ENCODE measurements around the gene PTPN23. TPM values are rescaled to one million over a fixed set of nuclear protein-coding genes. Genes with fewer than 3 reads are reported as not detected.

The PTPN23 gene
- total RNA-seq, 2 experiments from 2014 or later = 13.6 to 40.0 TPM

DNA sequence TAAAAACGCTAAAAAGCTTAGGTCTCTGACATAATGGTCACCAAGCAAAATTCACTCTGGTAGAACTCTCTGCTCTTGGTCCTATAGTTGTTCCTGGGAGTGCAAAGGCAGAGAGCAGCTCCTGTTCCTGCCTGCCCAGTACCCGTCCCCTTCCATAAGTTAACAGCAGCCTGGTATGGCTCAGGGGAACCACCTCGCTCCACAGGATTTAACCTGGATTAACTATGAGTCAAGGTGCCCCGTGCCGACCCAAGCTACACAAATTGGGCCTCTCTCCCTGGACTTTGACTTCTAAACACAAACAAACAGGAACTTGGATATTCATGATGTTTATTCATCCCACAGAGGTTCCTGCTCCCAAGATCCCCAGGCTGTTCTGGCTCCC lies 62.8 kb downstream of the PTPN23 start:
- no peak overlapping the region for H3K27ac ChIP-seq (ENCODE audit: low read depth, low read length, poor library complexity, severe bottlenecking)
- no TSS peak for BruUV-seq (replicated peaks)
- ChIA-PET POLR2A (interaction anchor here (0.6 kb wide), 1 partner anchor 113 kb away, joined by 4 read pairs; no protein-coding TSS in a partner anchor), CTCF (ENCODE audit: unreplicated experiment) (no interaction called here)
- H2AFZ ChIP-seq (ENCODE audit: low read length) = no peak overlapping the region
- H3K4me3 ChIP-seq (ENCODE audit: low read depth, low read length, poor library complexity, severe bottlenecking) = no peak overlapping the region
- H3K4me2 ChIP-seq (ENCODE audit: low read length) = no peak overlapping the region
- intact Hi-C loops (cut with micrococcal nuclease; ENCODE audit: unreplicated experiment) = no loop called here
- H3K79me2 ChIP-seq (ENCODE audit: insufficient read depth, low read depth, low read length) = peaks cover 24% of the 10 kb centered on the region
- peaks cover 8% of the 10 kb centered on the region; the same call in 1 of the 2 replicates for H3K9me3 ChIP-seq (ENCODE audit: low read length)
- H4K20me1 ChIP-seq (ENCODE audit: insufficient read depth, low read length) = no peaks in the 10 kb centered on the region
- H3K4me1 ChIP-seq (ENCODE audit: insufficient read depth, low read length, poor library complexity, severe bottlenecking) = no peaks in the 10 kb centered on the region
- no peak for DNase-seq (ENCODE audit: low spot score)
- no peaks in the 10 kb centered on the region for H3K9me2 ChIP-seq (ENCODE audit: insufficient read depth, low read length)
- H3K36me3 ChIP-seq (ENCODE audit: insufficient read depth, low read length) = peaks cover 47% of the 10 kb centered on the region
- no peak for TF ChIP-seq EZH2phosphoT487 (IDR thresholded peaks at IDR 0.05; ENCODE audit: borderline replicate concordance, low read depth, low read length)
- TF ChIP-seq, protein P1, sequence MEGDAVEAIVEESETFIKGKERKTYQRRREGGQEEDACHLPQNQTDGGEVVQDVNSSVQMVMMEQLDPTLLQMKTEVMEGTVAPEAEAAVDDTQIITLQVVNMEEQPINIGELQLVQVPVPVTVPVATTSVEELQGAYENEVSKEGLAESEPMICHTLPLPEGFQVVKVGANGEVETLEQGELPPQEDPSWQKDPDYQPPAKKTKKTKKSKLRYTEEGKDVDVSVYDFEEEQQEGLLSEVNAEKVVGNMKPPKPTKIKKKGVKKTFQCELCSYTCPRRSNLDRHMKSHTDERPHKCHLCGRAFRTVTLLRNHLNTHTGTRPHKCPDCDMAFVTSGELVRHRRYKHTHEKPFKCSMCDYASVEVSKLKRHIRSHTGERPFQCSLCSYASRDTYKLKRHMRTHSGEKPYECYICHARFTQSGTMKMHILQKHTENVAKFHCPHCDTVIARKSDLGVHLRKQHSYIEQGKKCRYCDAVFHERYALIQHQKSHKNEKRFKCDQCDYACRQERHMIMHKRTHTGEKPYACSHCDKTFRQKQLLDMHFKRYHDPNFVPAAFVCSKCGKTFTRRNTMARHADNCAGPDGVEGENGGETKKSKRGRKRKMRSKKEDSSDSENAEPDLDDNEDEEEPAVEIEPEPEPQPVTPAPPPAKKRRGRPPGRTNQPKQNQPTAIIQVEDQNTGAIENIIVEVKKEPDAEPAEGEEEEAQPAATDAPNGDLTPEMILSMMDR (conservative IDR thresholded peaks at IDR 0.05; ENCODE audit: low read length) = no peak

DNA sequence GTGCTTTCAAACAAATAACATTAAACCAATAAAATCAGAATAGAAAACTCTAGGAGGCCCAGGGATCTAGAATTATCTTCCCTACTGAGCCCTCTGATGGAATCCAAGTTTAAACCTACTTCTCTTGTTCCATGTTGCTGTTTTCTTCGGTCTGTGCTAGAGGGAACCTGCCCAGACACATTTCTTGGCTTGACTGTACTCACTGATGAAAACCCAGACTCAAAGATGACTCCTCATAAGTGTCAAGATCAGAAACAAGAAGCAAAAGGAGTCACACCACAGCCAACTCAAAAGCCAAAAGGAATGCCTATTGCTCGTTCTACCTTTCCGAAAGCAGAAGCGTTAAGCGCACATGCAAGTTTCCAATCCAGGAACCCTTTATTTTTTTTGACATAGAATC lies 63.3 kb downstream of the PTPN23 start:
- H3K9me3 ChIP-seq (ENCODE audit: low read length) = peaks cover 9% of the 10 kb centered on the region; the same call in 1 of the 2 replicates
- POLR2A ChIA-PET = interaction anchor here (0.6 kb wide), 1 partner anchor 112 kb away, joined by 4 read pairs; no protein-coding TSS in a partner anchor
- BruUV-seq (replicated peaks) = no TSS peak
- no peak for DNase-seq (ENCODE audit: low spot score)
- H3K79me2 ChIP-seq (ENCODE audit: insufficient read depth, low read depth, low read length) = peaks cover 28% of the 10 kb centered on the region
- CTCF ChIA-PET (ENCODE audit: unreplicated experiment) = no interaction called here
- TF ChIP-seq, protein P1 (conservative IDR thresholded peaks at IDR 0.05; ENCODE audit: low read length) = no peak
- no peak for TF ChIP-seq EZH2phosphoT487 (IDR thresholded peaks at IDR 0.05; ENCODE audit: borderline replicate concordance, low read depth, low read length)
- no peaks in the 10 kb centered on the region for H4K20me1 ChIP-seq (ENCODE audit: insufficient read depth, low read length)
- no peak overlapping the region for H3K27ac ChIP-seq (ENCODE audit: low read depth, low read length, poor library complexity, severe bottlenecking)
- intact Hi-C loops (cut with micrococcal nuclease; ENCODE audit: unreplicated experiment) = no loop called here
- H3K9me2 ChIP-seq (ENCODE audit: insufficient read depth, low read length) = no peaks in the 10 kb centered on the region
- no peak overlapping the region for H2AFZ ChIP-seq (ENCODE audit: low read length)
- no peaks in the 10 kb centered on the region for H3K4me1 ChIP-seq (ENCODE audit: insufficient read depth, low read length, poor library complexity, severe bottlenecking)
- H3K4me3 ChIP-seq (ENCODE audit: low read depth, low read length, poor library complexity, severe bottlenecking) = no peak overlapping the region
- H3K4me2 ChIP-seq (ENCODE audit: low read length) = no peak overlapping the region
- H3K36me3 ChIP-seq (ENCODE audit: insufficient read depth, low read length) = peaks cover 44% of the 10 kb centered on the region

DNA sequence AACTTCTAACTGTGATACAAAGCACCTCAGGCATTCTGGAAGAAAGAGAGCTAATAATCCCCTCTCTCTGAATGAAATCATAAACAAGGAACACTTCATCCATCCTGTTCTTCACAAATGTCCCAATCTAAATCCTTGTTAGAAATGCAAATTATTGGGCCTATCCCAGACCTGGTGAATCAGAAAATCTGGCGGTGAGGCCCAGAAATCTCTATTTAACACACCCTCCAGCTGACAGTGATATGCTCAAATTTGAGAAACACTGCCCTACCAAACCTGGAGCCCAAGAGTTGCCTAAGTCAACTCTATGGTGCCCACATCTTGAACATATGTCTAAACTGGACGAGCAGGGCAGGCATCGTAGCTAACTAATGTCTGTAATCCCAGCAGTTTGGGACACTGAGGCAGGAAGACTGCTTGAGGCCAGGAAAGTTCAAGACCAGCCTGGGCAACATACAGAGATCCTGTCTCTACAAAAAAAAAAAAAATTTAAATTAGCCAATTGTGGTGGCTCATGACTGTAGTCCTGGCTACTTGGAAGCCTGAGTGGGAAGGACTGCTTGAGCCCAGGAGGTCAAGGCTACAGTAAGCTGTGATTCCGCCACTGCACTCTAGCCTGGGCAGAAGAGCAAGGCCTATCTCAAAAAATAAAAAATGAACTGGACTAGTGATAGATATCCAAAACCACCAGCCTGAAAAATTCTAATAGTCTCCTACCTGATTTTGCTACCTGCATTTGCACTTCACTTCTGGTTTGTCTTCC lies 71.8 kb downstream of the PTPN23 start:
- H4K20me1 ChIP-seq (ENCODE audit: insufficient read depth, low read length) = peaks cover 4% of the 10 kb centered on the region; the same call in 1 of the 2 replicates
- H3K9me3 ChIP-seq (ENCODE audit: low read length) = peaks cover 9% of the 10 kb centered on the region; the same call in 1 of the 2 replicates
- H3K4me2 ChIP-seq (ENCODE audit: low read length) = no peak overlapping the region
- intact Hi-C loops (cut with micrococcal nuclease; ENCODE audit: unreplicated experiment) = no loop called here
- H2AFZ ChIP-seq (ENCODE audit: low read length) = no peak overlapping the region
- H3K36me3 ChIP-seq (ENCODE audit: insufficient read depth, low read length) = peaks cover 7% of the 10 kb centered on the region; the same call in 1 of the 2 replicates
- BruUV-seq (replicated peaks) = no TSS peak
- no peak overlapping the region for H3K27ac ChIP-seq (ENCODE audit: low read depth, low read length, poor library complexity, severe bottlenecking)
- ChIA-PET CTCF (ENCODE audit: unreplicated experiment) (interaction anchor here (0.6 to 0.7 kb wide), 2 partner anchors 26 to 502 kb away, joined by 3 read pairs; no protein-coding TSS in a partner anchor), POLR2A (interaction anchor here (0.6 kb wide), 2 partner anchors 97 to 489 kb away, joined by 6 to 7 read pairs; no protein-coding TSS in a partner anchor)
- no peaks in the 10 kb centered on the region for H3K9me2 ChIP-seq (ENCODE audit: insufficient read depth, low read length)
- H3K4me1 ChIP-seq (ENCODE audit: insufficient read depth, low read length, poor library complexity, severe bottlenecking) = no peaks in the 10 kb centered on the region
- no peak for DNase-seq (ENCODE audit: low spot score)
- peaks cover 64% of the 10 kb centered on the region for H3K79me2 ChIP-seq (ENCODE audit: insufficient read depth, low read depth, low read length)
- H3K4me3 ChIP-seq (ENCODE audit: low read depth, low read length, poor library complexity, severe bottlenecking) = no peak overlapping the region
- TF ChIP-seq EZH2phosphoT487 (IDR thresholded peaks at IDR 0.05; ENCODE audit: borderline replicate concordance, low read depth, low read length) = no peak
- TF ChIP-seq, protein P1 (conservative IDR thresholded peaks at IDR 0.05; ENCODE audit: low read length) = no peak
